DND-41 (cell line): ENCODE data around the gene CRTC3.

Experiments
- EZH2 ChIP-seq: IDR thresholded peaks from 3 replicates; pipeline ENCODE4 v1.6.1; 2012; ENCODE audit warnings: borderline replicate concordance, low read depth, mild to moderate bottlenecking, moderate library complexity, low read length, inconsistent platforms; ENCODE audit not compliant: severe bottlenecking
- TF ChIP-seq, protein P1 (sequence below): IDR thresholded peaks from 2 replicates; pipeline ENCODE4 v1.5.1; 2012; ENCODE audit warnings: borderline replicate concordance, low read length, moderate library complexity, mild to moderate bottlenecking; ENCODE audit not compliant: poor library complexity, severe bottlenecking; ENCODE audit errors: extremely low read depth

DNA sequence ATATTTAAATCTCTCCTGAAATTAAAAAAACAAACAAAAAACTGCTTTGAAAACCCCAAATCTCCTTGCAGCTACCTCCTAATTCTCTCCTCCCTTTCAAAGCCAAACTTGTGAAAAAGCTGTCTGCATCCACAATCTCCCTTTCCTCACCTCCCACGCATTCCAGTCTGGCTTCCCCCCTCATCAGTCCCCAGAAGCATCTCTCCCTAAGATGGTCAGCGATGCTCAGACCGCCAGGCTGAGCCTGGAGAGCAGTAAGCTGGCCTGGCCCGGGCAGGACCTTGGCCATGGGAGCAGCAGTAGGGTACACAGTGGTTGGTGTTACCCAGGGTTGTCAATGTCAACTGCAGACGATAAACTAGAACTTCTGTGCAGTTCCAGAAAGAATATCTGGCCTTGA is 154.6 kb downstream of the CRTC3 start:
- TF ChIP-seq, protein P1, sequence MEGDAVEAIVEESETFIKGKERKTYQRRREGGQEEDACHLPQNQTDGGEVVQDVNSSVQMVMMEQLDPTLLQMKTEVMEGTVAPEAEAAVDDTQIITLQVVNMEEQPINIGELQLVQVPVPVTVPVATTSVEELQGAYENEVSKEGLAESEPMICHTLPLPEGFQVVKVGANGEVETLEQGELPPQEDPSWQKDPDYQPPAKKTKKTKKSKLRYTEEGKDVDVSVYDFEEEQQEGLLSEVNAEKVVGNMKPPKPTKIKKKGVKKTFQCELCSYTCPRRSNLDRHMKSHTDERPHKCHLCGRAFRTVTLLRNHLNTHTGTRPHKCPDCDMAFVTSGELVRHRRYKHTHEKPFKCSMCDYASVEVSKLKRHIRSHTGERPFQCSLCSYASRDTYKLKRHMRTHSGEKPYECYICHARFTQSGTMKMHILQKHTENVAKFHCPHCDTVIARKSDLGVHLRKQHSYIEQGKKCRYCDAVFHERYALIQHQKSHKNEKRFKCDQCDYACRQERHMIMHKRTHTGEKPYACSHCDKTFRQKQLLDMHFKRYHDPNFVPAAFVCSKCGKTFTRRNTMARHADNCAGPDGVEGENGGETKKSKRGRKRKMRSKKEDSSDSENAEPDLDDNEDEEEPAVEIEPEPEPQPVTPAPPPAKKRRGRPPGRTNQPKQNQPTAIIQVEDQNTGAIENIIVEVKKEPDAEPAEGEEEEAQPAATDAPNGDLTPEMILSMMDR = no peak
- no peak for TF ChIP-seq EZH2
